GM19351 (cell line): ENCODE data around the gene KREMEN1.
"Not testable (repeated sequence)": the region's sequence is repeated elsewhere in the genome, so short reads cannot be mapped to it uniquely, and the experiment has no call there.

Experiments
- ATAC-seq: cut with Tn5 transposase; IDR thresholded peaks from one replicate; pipeline ENCODE4 v1.9.1; 2021; ENCODE audit warnings: mild to moderate bottlenecking, moderate library complexity; ENCODE audit not compliant: unreplicated experiment

KREMEN1 gene

GRCh38 chr22:29074276-29074772 is 1.5 kb downstream of the KREMEN1 start:
- no peak for ATAC-seq

- ATAC-seq: no peak
These were observed 5.4 kb downstream of the KREMEN1 start for GRCh38 chr22:29078036-29078868.

- no peak for ATAC-seq
These were observed 6.0 kb downstream of the KREMEN1 start for GRCh38 chr22:29078869-29079207.

GRCh38 chr22:29079218-29079901 is 6.5 kb downstream of the KREMEN1 start:
- no peak for ATAC-seq

- ATAC-seq: no peak
These were observed 7.5 kb downstream of the KREMEN1 start for GRCh38 chr22:29080106-29080975.

- ATAC-seq: no peak
These were observed 8.8 kb downstream of the KREMEN1 start for GRCh38 chr22:29081517-29082236.

GRCh38 chr22:29082826-29083545 is 10.2 kb downstream of the KREMEN1 start:
- no peak for ATAC-seq

GRCh38 chr22:29083576-29083932 is 10.7 kb downstream of the KREMEN1 start:
- ATAC-seq: not testable (repeated sequence)

- ATAC-seq: no peak
These were observed 11.2 kb downstream of the KREMEN1 start for GRCh38 chr22:29083933-29084591.

- no peak for ATAC-seq
These were observed 14.2 kb downstream of the KREMEN1 start for GRCh38 chr22:29087012-29087411.

- no peak for ATAC-seq
These were observed 16.0 kb downstream of the KREMEN1 start for GRCh38 chr22:29088809-29089208.

GRCh38 chr22:29089507-29089906 is 16.7 kb downstream of the KREMEN1 start:
- no peak for ATAC-seq

- no peak for ATAC-seq
These were observed 17.2 kb downstream of the KREMEN1 start for GRCh38 chr22:29090039-29090438.

- no peak for ATAC-seq
These were observed 19.4 kb downstream of the KREMEN1 start for GRCh38 chr22:29092243-29092642.

- no peak for ATAC-seq
These were observed 20.2 kb downstream of the KREMEN1 start for GRCh38 chr22:29093030-29093429.

GRCh38 chr22:29093501-29094300 is 20.9 kb downstream of the KREMEN1 start:
- ATAC-seq: no peak

- ATAC-seq: no peak
These were observed 22.6 kb downstream of the KREMEN1 start for GRCh38 chr22:29095459-29095858.

GRCh38 chr22:29096736-29097669 is 24.2 kb downstream of the KREMEN1 start:
- ATAC-seq: no peak
